NCI-H524 (cell line): ENCODE measurements around the gene VCL.
"Not testable (repeated sequence)": the region's sequence is repeated elsewhere in the genome, so short reads cannot be mapped to it uniquely, and the experiment has no call there.

Experiments
- DNase-seq, 2 experiments: peaks; one replicate each; lab custom pipeline; 2025; lab: John Stamatoyannopoulos, UW

The VCL gene

DNA sequence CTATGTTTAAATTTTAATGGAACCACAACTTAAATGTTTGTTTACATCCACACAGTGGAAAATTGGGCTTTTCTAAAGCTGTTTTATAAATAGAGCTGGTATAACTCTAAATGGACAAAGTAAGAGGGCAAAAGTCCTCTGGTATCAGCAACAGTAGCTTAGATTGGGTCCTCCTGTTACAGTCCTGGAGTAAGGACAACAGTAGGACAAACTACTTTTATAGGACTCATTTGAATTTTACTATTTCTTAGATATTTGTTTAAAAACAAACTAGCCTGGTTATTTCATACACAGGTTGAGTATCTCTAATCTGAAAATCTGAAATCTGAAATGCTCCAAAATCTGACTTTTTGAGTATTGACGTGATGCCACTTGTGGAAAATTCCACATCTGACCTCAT, 8.4 kb downstream of the VCL start:
- DNase-seq = no peak

DNA sequence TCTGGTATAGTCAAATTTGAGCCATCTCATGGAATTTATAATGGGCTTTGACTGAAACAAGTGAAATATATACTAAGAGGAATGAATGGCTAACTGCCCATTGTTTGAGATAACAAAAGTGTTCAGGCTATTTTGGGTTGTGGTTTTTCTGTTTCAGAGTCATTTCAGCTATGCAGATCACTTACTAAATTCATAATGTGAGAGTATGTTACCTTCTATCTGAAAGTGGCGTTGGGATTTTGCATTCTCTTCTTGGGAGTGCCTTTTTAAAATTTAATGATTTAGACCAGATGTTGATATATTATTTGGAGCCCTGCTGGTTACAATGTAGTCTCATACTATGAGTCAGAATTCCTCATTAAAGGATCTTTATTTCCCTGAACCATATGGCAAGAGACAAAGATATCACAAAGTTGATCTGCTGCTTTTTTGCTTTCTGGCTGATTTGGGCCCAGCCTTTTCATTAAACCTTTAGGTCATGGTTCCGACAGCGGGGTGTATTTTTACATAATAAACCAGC, 10.4 kb downstream of the VCL start:
- peak; percentile 3 to 58 for DNase-seq

GRCh38 chr10:74011017-74011416, 13.1 kb downstream of the VCL start:
- DNase-seq = no peak

DNA sequence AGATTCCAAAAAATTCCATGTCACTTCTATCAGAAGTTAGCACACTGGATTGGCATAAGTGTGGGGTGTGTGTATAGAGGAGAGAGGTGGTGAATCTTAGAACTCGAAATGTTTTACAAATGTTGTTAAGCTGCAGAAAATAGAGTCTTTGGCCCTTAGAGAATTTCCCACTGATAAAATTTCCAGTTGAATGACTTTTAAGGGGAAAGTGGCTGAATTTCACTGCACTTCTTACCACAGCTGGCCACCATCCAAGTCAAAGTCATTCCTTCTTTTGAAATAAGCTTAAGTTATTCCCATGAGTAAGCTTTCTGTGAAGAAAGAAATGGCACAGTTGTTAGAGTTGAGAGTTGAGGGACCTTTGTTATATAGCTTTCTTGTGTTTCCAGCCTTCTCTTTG, 13.9 kb downstream of the VCL start:
- no peak for DNase-seq

GRCh38 chr10:74012480-74012879, 14.6 kb downstream of the VCL start:
- DNase-seq = no peak

DNA sequence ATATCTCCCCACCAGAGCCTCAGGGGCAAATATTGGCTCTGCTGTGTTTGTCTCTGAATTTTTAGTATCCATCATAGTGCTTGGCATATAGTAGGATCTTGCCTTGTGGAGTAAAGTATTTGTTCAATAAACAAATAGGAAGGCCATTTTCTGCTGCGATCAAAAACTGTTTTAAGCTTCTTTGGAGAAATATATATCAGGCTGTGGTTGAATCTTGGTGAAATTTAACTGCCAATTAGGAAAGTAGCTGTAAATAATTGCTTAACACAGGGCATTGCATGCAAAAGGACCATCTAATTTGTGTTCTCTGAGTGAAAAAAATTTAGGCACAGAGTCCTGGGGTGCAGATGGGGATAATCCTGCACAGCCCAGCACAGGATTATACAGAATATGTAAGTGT, 15.1 kb downstream of the VCL start:
- no peak for DNase-seq

DNA sequence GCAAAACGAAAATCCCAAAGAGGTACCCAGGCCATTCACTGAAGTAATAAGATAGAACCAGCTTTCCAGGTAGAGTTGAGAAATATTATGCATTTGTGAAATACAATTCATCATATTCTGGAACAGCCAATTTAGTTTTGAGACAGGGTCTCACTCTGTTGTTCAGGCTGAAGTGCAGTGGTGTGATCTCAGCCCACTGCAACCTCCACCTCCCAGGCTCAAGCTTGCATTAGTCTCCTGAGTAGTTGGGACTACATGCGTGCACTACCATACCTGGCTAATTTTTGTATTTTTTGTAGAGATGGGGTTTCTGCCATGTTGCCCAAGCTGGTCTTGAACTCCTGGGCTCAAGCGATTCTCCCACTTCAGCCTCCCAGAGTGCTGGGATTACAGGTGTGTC, 16.7 kb downstream of the VCL start:
- DNase-seq = not testable (repeated sequence)

DNA sequence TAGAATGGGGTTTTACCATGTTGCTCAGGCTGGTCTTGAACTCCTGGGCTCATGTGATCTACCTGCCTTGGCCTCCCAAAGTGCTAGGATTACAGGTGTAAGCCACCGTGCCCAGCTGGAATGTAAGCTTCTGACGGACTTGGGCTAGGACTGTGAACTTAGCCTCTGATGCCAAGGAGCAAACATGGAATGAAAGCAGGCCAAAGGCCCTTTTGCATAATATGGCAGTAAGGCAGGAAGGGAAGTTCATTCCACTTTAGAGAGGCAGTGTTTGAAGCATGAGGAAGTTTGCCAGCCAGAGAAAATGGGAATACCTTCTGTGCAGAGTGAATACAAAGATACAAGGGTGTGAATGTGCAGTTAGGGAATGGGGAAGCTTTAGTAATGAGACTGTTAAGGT, 20.3 kb downstream of the VCL start:
- DNase-seq = no peak

DNA sequence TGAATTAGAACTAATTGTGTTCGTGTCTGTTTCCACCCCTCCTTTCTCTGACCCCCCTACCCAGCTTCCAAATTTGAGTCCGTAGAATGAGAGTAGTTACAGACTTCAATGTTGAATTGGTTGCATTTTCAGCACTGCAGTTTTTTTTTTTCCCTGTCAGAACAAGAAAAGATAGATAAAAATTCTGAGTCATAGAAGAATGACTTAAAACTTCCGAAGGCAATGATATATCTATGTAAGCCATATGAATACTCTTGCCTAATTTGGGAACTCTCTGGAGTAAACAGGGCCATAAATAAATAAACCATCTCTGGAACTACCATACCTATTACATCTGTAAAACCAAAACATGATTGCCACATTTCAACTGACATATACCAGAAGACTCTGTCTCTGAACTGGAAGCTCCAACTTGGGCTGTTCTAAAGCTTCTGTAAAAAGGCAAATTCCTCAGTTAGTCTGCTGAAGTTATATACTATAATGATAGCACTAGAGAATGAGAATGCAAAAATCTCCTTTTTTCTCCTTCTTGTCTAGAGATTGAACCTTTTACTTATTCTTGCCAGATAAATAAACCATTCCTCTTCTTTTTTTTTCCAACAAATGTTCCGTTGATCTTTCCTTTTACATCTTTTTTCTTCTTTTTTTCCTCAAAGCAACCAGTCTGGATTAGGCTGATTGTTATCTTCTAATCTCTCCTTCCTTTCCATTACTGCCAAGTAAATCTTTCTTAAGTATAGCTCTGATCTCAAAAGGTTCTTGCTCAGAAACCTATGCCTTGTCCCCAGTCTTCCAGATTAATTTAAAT, 23.5 kb downstream of the VCL start:
- DNase-seq = no peak

- no peak for DNase-seq
These were observed 25.2 kb downstream of the VCL start for GRCh38 chr10:74022926-74023629.

GRCh38 chr10:74024600-74024999, 26.7 kb downstream of the VCL start:
- no peak for DNase-seq

DNA sequence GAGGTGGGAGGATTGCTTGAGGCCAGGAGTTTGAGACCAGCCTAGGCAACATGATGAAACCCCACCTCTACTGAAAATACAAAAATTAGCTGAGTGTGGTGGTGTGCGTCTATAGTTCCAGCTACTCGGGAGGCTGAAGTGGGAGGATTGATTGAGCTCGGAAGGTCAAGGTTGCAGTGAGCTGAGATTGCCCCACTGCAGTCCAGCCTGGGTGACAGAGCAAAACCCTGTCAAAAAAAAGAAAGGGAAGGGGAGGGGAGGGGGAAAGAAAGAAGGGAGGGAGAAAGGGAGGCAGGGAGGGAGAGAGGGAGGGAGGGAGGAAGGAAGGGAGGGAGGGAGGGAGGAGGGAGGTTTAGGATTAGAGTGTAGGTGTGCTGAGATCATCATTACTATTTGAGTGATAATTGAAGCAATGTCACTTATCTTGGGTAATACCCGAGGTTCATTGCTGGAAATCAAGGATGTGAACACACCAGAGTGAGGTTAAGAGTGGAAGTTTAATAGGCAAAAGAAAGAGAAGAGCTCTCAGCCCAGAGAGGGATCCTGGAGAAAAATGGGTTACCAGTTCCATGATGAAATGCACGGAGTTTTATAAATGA, 27.6 kb downstream of the VCL start:
- no peak for DNase-seq

DNA sequence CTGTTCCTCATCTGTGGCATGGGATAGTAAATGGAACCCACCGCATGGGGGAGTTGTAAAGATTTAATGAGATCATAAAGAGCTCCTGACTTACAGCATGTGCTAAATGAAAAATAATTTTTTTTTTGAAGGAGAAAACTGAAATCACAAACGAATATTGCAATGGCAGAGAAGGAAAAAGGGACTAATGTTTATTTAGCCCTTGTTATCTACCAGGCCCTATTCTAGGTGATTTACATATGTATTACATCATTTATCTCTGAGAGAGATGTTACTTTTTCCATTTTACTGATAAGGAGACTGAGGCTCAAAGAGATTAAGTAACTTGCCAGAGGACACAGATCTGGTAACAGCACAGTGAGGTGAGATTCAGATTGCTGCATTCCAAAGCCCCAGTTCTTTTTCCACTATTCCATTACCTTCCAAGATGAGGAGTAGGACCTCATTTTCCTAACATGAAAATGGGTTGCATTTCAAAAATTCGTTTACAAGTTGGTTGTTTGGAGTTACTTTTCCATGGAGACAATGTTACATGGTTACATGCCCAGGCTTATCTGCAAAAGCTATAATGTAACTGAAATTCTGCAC, 28.6 kb downstream of the VCL start:
- DNase-seq = no peak

- DNase-seq = no peak
These were observed 29.8 kb downstream of the VCL start for GRCh38 chr10:74027702-74028101.

DNA sequence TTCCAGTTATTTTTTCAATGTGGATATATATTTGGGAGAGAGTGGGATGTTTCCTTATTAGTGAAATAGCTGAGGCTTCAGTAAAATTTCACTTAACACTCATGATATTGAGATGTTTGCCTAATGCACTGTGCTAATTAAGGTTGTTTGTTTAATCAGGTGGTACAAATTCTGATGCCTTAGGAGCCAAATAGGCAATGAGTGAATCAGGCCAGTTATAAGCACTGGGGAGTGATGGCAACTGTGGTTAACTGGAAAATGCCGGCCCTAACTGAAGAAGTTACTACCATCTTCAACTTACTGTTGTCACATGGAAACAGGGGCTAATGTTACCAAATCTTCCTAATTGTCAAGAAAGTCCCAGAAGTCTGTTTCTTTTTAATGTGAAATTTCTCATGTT, 32.0 kb downstream of the VCL start:
- no peak for DNase-seq

- not testable (repeated sequence) for DNase-seq
These were observed 34.3 kb downstream of the VCL start for GRCh38 chr10:74032208-74032607.

DNA sequence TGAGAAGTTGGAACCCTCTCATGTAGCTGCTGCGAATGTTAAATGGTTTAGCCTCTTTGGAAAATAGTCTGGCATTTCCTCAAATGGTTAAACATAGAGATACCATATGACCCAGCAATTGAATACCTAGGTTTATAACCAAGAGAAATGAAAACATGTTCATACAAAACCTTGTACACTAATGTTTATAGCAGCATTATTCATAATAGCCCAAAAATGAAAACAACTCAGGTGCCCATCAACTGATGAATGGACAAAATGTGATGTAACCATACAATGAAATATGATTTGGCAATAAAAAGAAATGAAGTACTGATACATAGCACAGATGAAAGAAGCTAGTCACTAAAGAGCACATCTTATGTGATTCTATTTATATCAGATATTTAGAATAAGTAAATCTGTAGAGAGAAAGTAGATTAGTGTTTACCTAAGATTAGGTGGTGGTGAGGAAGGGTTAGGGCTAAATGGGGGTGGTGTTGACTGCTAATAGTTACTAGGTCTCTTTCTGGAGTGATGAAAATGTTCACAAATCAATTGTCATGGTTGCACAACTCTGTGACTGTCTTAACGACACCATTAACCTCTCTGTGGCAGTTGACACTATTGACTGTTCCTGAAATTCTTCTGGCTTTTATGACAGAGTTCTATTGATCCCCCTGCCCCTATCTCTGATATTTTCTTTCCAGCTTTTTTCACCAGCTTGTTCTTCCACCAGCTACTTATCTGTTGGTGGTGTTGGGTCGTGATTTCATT, 35.2 kb downstream of the VCL start:
- no peak for DNase-seq

DNA sequence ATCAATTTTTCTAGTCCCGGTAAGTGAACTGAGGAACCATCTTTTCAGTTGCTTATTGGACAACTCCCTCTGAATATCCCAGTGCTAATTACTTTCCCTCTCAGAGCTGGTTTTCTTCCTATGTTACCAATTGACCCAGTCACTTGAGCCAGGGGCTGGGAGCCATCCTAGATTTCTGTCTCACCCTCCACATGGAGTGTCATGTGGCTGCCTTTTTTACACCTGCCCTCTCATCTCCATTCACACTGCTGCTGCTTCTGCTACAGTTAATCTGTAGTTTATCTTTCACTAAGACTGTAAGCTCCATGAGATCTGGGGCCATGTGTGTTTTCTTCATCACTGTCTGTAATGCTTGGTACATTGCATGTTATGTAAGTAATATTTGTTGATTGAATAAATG, 35.8 kb downstream of the VCL start:
- DNase-seq = no peak

GRCh38 chr10:74034301-74034700, 36.4 kb downstream of the VCL start:
- no peak for DNase-seq

DNA sequence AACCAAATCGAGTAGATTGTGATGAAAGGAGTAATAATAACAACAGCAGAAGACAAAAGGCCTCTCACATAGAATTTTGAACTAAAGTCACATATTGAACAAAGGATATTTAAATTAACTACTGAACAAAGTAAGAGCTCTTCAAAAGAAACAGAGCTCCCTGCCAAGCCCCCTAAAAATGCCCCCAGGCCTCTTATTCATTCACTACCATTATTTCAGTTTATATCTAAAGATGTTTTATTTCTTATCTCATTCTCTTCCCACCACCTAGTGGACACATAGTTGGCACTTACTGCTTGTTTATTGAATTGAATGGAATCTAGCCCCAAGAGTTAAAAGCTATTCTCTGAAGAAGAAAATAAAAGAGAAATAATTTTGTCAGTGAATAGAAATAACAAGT, 37.4 kb downstream of the VCL start:
- no peak for DNase-seq

DNA sequence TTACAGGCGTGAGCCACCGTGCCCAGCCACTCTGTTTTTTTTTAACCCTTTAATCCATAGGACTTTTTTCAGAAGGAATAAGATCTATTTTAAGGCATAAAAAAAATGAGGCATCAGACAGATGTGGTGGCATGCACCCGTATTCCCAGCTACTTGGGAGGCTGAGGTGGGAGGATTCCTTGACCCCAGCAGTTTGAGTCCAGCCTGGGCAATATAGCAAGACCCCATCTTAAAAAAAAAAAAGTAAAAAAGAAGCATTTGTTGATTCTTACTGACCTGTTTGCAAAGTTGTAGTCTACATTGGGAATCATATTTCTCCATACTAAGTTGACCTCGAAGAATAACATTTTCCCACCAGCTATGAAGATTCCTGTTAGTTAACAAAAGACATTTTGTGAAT, 38.6 kb downstream of the VCL start:
- no peak for DNase-seq

DNA sequence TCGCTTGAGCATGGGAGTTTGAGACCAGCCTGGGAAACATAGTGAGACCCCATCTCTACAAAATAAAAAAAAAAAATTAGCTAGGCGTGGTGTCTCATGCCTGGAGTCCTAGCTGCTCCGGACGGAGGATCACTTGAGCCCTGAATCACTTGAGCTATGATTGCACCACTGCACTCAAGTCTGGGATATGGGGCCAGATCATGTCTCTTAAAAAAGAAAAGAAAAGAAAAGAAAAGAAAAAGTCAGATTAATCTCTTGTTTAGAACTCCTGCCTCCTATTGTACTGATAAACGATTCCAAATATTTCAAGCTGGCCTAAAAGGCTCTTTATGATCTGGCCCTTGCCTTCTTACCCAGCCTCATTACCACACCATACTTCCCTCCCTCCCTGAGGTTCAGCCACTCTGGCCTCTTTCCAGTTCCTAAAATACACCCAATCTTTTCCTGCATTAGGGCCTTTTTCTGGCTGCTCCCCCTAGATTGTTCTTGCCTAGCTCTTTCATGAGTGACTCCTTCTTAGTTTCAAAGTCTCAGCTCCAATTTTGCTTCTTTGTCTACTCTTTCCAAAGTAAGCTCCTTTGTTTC, 41.7 kb downstream of the VCL start:
- DNase-seq = no peak
